ENCODE measurements around the gene SGCA. TPM values are rescaled to one million over a fixed set of nuclear protein-coding genes. Genes with fewer than 3 reads are reported as not detected.

SGCA gene
- total and polyA plus RNA-seq, 10 of the 15 experiments (the other 5 are each of a cell fraction or from before 2014, with no cell fraction given) = 0.13 to 2.2 (median 0.50) TPM; not detected in 2

GRCh38 chr17:50151937-50152547 is 13.8 kb upstream of the SGCA start (continued):
- TF ChIP-seq ZBTB11 (CRISPR knock-in tag; IDR thresholded peaks at IDR 0.05) = no peak
- peak; percentile 34; the same call in 1 of the 2 replicates for TF ChIP-seq ATF7 (IDR thresholded peaks at IDR 0.05; ENCODE audit: low read depth)
- TF ChIP-seq E2F8 (IDR thresholded peaks at IDR 0.05; ENCODE audit: low read depth, partially characterized antibody) = no peak
- no peak for TF ChIP-seq SMAD1 (IDR thresholded peaks at IDR 0.05; ENCODE audit: low read depth, partially characterized antibody)
- no peak for TF ChIP-seq ASH2L (IDR thresholded peaks at IDR 0.05; ENCODE audit: borderline replicate concordance, low read depth)
- TF ChIP-seq ZBTB33 (IDR thresholded peaks at IDR 0.05) = no peak
- no peak for TF ChIP-seq FOS (IDR thresholded peaks at IDR 0.05; ENCODE audit: borderline replicate concordance, extremely low read depth, insufficient read length)
- 0 out of 2 replicates have a peak, but pooled peaks have one; percentile 19 for TF ChIP-seq MEF2A (IDR thresholded peaks at IDR 0.05; ENCODE audit: insufficient read depth, low read depth, low read length)
- TF ChIP-seq ATF2 (IDR thresholded peaks at IDR 0.05; ENCODE audit: low read length) = no peak
- peak; percentile 80 for TF ChIP-seq MLLT1 (IDR thresholded peaks at IDR 0.05)
- no peak for TF ChIP-seq RAD21 (IDR thresholded peaks at IDR 0.05; ENCODE audit: insufficient read depth, low read depth, low read length)
- no peak for TF ChIP-seq HDAC6 (IDR thresholded peaks at IDR 0.05; ENCODE audit: unreplicated experiment)
- TF ChIP-seq NR2C2 (IDR thresholded peaks at IDR 0.05; ENCODE audit: borderline replicate concordance, control insufficient read depth, insufficient read length, low read depth) = no peak
- no peak for TF ChIP-seq ESRRA (IDR thresholded peaks at IDR 0.05; ENCODE audit: low read length)
- no peak; the same call in 1 of the 2 replicates for TF ChIP-seq STAT1 (conservative IDR thresholded peaks at IDR 0.05)

Measured in GM12878 (cell line).